Stimulated activated CD4-positive, alpha-beta T cell treated with anti-CD3 and anti-CD28 coated beads, TNF-alpha, amount 100 ng/mL, for 4 hours (primary cell): ENCODE measurements around the gene NLRC3.

Source experiments
- DNase-seq, 3 experiments: peaks; one replicate each; pipeline ENCODE4 v3.0.0-alpha.2; 2020; ENCODE audit warnings: low read depth in 3 of 3

NLRC3 gene

GRCh38 chr16:3598236-3598635 is 21.0 kb upstream of the NLRC3 start:
- no peak for DNase-seq

- DNase-seq: no peak
Observed at GRCh38 chr16:3597676-3598075, 20.5 kb upstream of the NLRC3 start.

- DNase-seq: no peak
Observed at GRCh38 chr16:3597226-3597625, 20.0 kb upstream of the NLRC3 start.

GRCh38 chr16:3596101-3596861 is 19.1 kb upstream of the NLRC3 start:
- DNase-seq: no peak

- no peak for DNase-seq
Observed at GRCh38 chr16:3595521-3596021, 18.4 kb upstream of the NLRC3 start.

GRCh38 chr16:3595110-3595486 is 17.9 kb upstream of the NLRC3 start:
- no peak for DNase-seq

- DNase-seq: no peak
Observed at GRCh38 chr16:3594316-3595109, 17.3 kb upstream of the NLRC3 start.

- DNase-seq: no peak
Observed at GRCh38 chr16:3592559-3592958, 15.4 kb upstream of the NLRC3 start.

GRCh38 chr16:3591991-3592390 is 14.8 kb upstream of the NLRC3 start:
- no peak for DNase-seq

GRCh38 chr16:3591436-3591803 is 14.2 kb upstream of the NLRC3 start:
- DNase-seq: no peak

- no peak for DNase-seq
Observed at GRCh38 chr16:3590736-3591435, 13.7 kb upstream of the NLRC3 start.

GRCh38 chr16:3589991-3590701 is 12.9 kb upstream of the NLRC3 start:
- no peak for DNase-seq

GRCh38 chr16:3589441-3589921 is 12.3 kb upstream of the NLRC3 start:
- DNase-seq: no peak

- no peak for DNase-seq
Observed at GRCh38 chr16:3589001-3589400, 11.8 kb upstream of the NLRC3 start.

GRCh38 chr16:3587547-3588110 is 10.4 kb upstream of the NLRC3 start:
- no peak for DNase-seq

GRCh38 chr16:3584412-3584811 is 7.2 kb upstream of the NLRC3 start:
- no peak for DNase-seq

GRCh38 chr16:3583303-3584038 is 6.3 kb upstream of the NLRC3 start:
- no peak for DNase-seq

- DNase-seq: no peak
Observed at GRCh38 chr16:3582276-3583165, 5.3 kb upstream of the NLRC3 start.

GRCh38 chr16:3581392-3581791 is 4.2 kb upstream of the NLRC3 start:
- no peak for DNase-seq

GRCh38 chr16:3580686-3581085 is 3.5 kb upstream of the NLRC3 start:
- DNase-seq: no peak
